Neural cell (in vitro differentiated cells): ENCODE results near the gene CGNL1. TPM values are rescaled to one million over a fixed set of nuclear protein-coding genes. Genes with fewer than 3 reads are reported as not detected.

Experiments
- H2AFZ ChIP-seq: fragments of 200-600, 300-800 bp; sonication (generic), shearing (Covaris generic); 2 replicates; pipeline ENCODE4 v1.6.0; 2014; ENCODE audit warnings: low read depth, mild to moderate bottlenecking, antibody characterized with exemption, low read length, moderate library complexity
- H3F3A ChIP-seq: fragments of 200-600 bp; shearing (Covaris generic); 2 replicates; pipeline ENCODE4 v1.6.1; 2016; ENCODE audit warnings: mild to moderate bottlenecking, moderate library complexity, mixed read lengths, antibody characterized with exemption, low read length; ENCODE audit not compliant: insufficient read depth, poor library complexity, severe bottlenecking
- H3K27ac ChIP-seq: fragments of 200-600, 300-800 bp; sonication (generic), shearing (Covaris generic); 2 replicates; pipeline ENCODE4 v1.5.1; 2014; ENCODE audit warnings: mild to moderate bottlenecking, low read length, moderate library complexity
- H3K27me3 ChIP-seq: fragments of 300-800, 200-600 bp; sonication (generic), shearing (Covaris generic); 2 replicates; pipeline ENCODE4 v1.6.0; 2014; ENCODE audit warnings: mild to moderate bottlenecking, low read depth, low read length, moderate library complexity; ENCODE audit not compliant: insufficient read depth
- H3K36me3 ChIP-seq: fragments of 300-800, 200-600 bp; sonication (generic), shearing (Covaris generic); 2 replicates; pipeline ENCODE4 v1.5.1; 2014; ENCODE audit warnings: mild to moderate bottlenecking, antibody characterized with exemption, low read length, moderate library complexity; ENCODE audit not compliant: insufficient read depth
- H3K4me2 ChIP-seq: fragments of 300-800, 200-600 bp; sonication (generic), shearing (Covaris generic); 2 replicates; pipeline ENCODE4 v1.6.0; 2014; ENCODE audit warnings: mild to moderate bottlenecking, low read length
- H3K4me3 ChIP-seq: fragments of 300-800, 200-600 bp; sonication (generic), shearing (Covaris generic); 2 replicates; pipeline ENCODE4 v1.5.1; 2014; ENCODE audit warnings: mild to moderate bottlenecking, low read length, moderate library complexity
- H3K79me2 ChIP-seq: fragments of 200-600 bp; shearing (Covaris generic); replicated peaks from 2 replicates; pipeline ENCODE4 v1.6.0; 2014; ENCODE audit warnings: mild to moderate bottlenecking, low read length, moderate library complexity; ENCODE audit not compliant: insufficient read depth
- H3K9ac ChIP-seq: fragments of 300-800, 200-600 bp; sonication (generic), shearing (Covaris generic); 2 replicates; pipeline ENCODE4 v1.6.1; 2016; ENCODE audit warnings: mild to moderate bottlenecking, low read length, mixed read lengths
- H3K9me2 ChIP-seq: fragments of 200-600 bp; shearing (Covaris generic); 2 replicates; pipeline ENCODE4 v1.6.1; 2016; ENCODE audit warnings: mild to moderate bottlenecking, low read length, mixed read lengths; ENCODE audit not compliant: insufficient read depth
- H3K9me3 ChIP-seq: fragments of 200-600, 300-800 bp; sonication (generic), shearing (Covaris generic); 2 replicates; pipeline ENCODE4 v1.6.1; 2016; ENCODE audit warnings: mild to moderate bottlenecking, mixed run types, low read length, moderate library complexity, mixed read lengths
- H4K20me1 ChIP-seq: fragments of 200-600 bp; shearing (Covaris generic); 2 replicates; pipeline ENCODE4 v1.6.1; 2016; ENCODE audit warnings: mild to moderate bottlenecking, mixed run types; ENCODE audit not compliant: insufficient read depth
- CTCF ChIP-seq: fragments of 450-650 bp; IDR thresholded peaks from 2 replicates; pipeline ENCODE4 v1.5.1; 2014; ENCODE audit warnings: antibody characterized with exemption, mild to moderate bottlenecking, moderate library complexity; ENCODE audit not compliant: poor library complexity, severe bottlenecking
- EP300 ChIP-seq: fragments of 450-650 bp; conservative IDR thresholded peaks from 2 replicates; pipeline ENCODE4 v1.6.1; 2014; ENCODE audit warnings: antibody characterized with exemption, mild to moderate bottlenecking, moderate library complexity; ENCODE audit not compliant: poor library complexity, severe bottlenecking
- EZH2 ChIP-seq: fragments of 200-600, 300-800 bp; shearing (Covaris generic), sonication (generic); IDR thresholded peaks from 2 replicates; pipeline ENCODE4 v1.6.1; 2014; ENCODE audit warnings: antibody characterized with exemption, low read length, borderline replicate concordance, mild to moderate bottlenecking; ENCODE audit not compliant: insufficient read depth, poor library complexity, severe bottlenecking
- MXI1 ChIP-seq: fragments of 450-650 bp; conservative IDR thresholded peaks from 2 replicates; pipeline ENCODE4 v1.6.1; 2014; ENCODE audit warnings: antibody characterized with exemption, mild to moderate bottlenecking; ENCODE audit not compliant: poor library complexity, severe bottlenecking
- POLR2AphosphoS5 ChIP-seq: IDR thresholded peaks from 2 replicates; pipeline ENCODE4 v1.6.1; 2012
- RAD21 ChIP-seq: fragments of 450-650 bp; conservative IDR thresholded peaks from 2 replicates; pipeline ENCODE4 v1.6.1; 2014; ENCODE audit warnings: antibody characterized with exemption, mild to moderate bottlenecking, moderate library complexity
- REST ChIP-seq: IDR thresholded peaks from 2 replicates; pipeline ENCODE4 v1.6.1; 2012; ENCODE audit warnings: borderline replicate concordance
- SMC3 ChIP-seq: fragments of 450-650 bp; conservative IDR thresholded peaks from 2 replicates; pipeline ENCODE4 v1.6.1; 2014; ENCODE audit warnings: antibody characterized with exemption, mild to moderate bottlenecking, moderate library complexity; ENCODE audit not compliant: poor library complexity
- TAF1 ChIP-seq: IDR thresholded peaks from 2 replicates; pipeline ENCODE4 v1.6.1; 2012; ENCODE audit warnings: low read depth
- polyA plus RNA-seq: library from polyadenylated mRNA; depleted of rRNA; stranded (reverse); fragments of >200 nt; gene quantifications from 2 replicates; pipeline ENCODE4 v1.2.3, GENCODE V29; 2014

The CGNL1 gene
- polyA plus RNA-seq, 1 donor from 2014 or later = 0.26 TPM

- no peak overlapping the region for H3K27ac ChIP-seq
- H3K4me3 ChIP-seq = no peak overlapping the region
- no peaks in the 10 kb centered on the region for H3K9me2 ChIP-seq
- no peak overlapping the region for H3K4me2 ChIP-seq
- no peak overlapping the region for H3K9ac ChIP-seq
- no peaks in the 10 kb centered on the region for H3K27me3 ChIP-seq
- no peak overlapping the region for H2AFZ ChIP-seq
- no peak for TF ChIP-seq REST
- no peak for TF ChIP-seq SMC3
- TF ChIP-seq EZH2 = no peak
- TF ChIP-seq CTCF = no peak
- TF ChIP-seq RAD21 = no peak
- TF ChIP-seq MXI1 = no peak
- no peaks in the 10 kb centered on the region for H4K20me1 ChIP-seq
- H3F3A ChIP-seq = no peaks in the 10 kb centered on the region
- H3K9me3 ChIP-seq = no peaks in the 10 kb centered on the region
- no peaks in the 10 kb centered on the region for H3K79me2 ChIP-seq
- H3K36me3 ChIP-seq = no peaks in the 10 kb centered on the region
Observed at GRCh38 chr15:57334257-57334656, 42.0 kb upstream of the CGNL1 start.

GRCh38 chr15:57335293-57335715, 41.0 kb upstream of the CGNL1 start:
- Histone ChIP-seq H3K36me3 (no peaks in the 10 kb centered on the region), H3K9me2 (no peaks in the 10 kb centered on the region), H3K27ac (no peak overlapping the region), H3K79me2 (no peaks in the 10 kb centered on the region), H3K9ac (no peak overlapping the region), H2AFZ (no peak overlapping the region), H3K9me3 (no peaks in the 10 kb centered on the region), H4K20me1 (no peaks in the 10 kb centered on the region), H3K4me2 (no peak overlapping the region), H3K4me3 (no peak overlapping the region), H3F3A (no peaks in the 10 kb centered on the region), H3K27me3 (no peaks in the 10 kb centered on the region)
- TF ChIP-seq EP300 = no peak

- H3K79me2 ChIP-seq = no peaks in the 10 kb centered on the region
- no peak for TF ChIP-seq REST
- no peak for TF ChIP-seq POLR2AphosphoS5
- TF ChIP-seq EP300 = no peak
- no peak for TF ChIP-seq EZH2
- no peak for TF ChIP-seq CTCF
- no peak for TF ChIP-seq MXI1
- no peak for TF ChIP-seq SMC3
- no peak for TF ChIP-seq RAD21
- TF ChIP-seq TAF1 = no peak
- H4K20me1 ChIP-seq = no peaks in the 10 kb centered on the region
- no peaks in the 10 kb centered on the region for H3K36me3 ChIP-seq
- H3K4me2 ChIP-seq = no peak overlapping the region
- H3K9ac ChIP-seq = no peak overlapping the region
- no peak overlapping the region for H3K4me3 ChIP-seq
- H3K27me3 ChIP-seq = no peaks in the 10 kb centered on the region
- no peaks in the 10 kb centered on the region for H3K9me3 ChIP-seq
- no peaks in the 10 kb centered on the region for H3K9me2 ChIP-seq
- no peak overlapping the region for H3K27ac ChIP-seq
- H2AFZ ChIP-seq = no peak overlapping the region
- no peaks in the 10 kb centered on the region for H3F3A ChIP-seq
Observed at GRCh38 chr15:57335719-57336118, 40.6 kb upstream of the CGNL1 start.
